Osteocyte (in vitro differentiated cells): Measurements from ENCODE around the gene B3GALT5. TPM values are rescaled to one million over a fixed set of nuclear protein-coding genes. Genes with fewer than 3 reads are reported as not detected.
"Not testable (repeated sequence)": the region's sequence is repeated elsewhere in the genome, so short reads cannot be mapped to it uniquely, and the experiment has no call there.

Experiments used
- DNase-seq: peaks from one replicate; pipeline ENCODE4 v3.0.0; 2021; ENCODE audit warnings: mixed read lengths; ENCODE audit not compliant: unreplicated experiment; ENCODE audit errors: extremely low spot score
- H3K27ac Mint-ChIP-seq: one replicate; pipeline ENCODE4 v1.8.0; 2021; ENCODE audit warnings: mild to moderate bottlenecking, mixed read lengths; ENCODE audit not compliant: unreplicated experiment
- H3K27me3 Mint-ChIP-seq: one replicate; pipeline ENCODE4 v1.8.0; 2021; ENCODE audit warnings: mixed read lengths; ENCODE audit not compliant: unreplicated experiment
- H3K36me3 Mint-ChIP-seq: one replicate; pipeline ENCODE4 v1.8.0; 2021; ENCODE audit warnings: mixed read lengths; ENCODE audit not compliant: unreplicated experiment
- H3K4me1 Mint-ChIP-seq: one replicate; pipeline ENCODE4 v1.8.0; 2021; ENCODE audit warnings: mixed read lengths; ENCODE audit not compliant: unreplicated experiment
- H3K4me3 Mint-ChIP-seq: one replicate; pipeline ENCODE4 v1.8.0; 2021; ENCODE audit warnings: mild to moderate bottlenecking, moderate library complexity, mixed read lengths; ENCODE audit not compliant: unreplicated experiment
- H3K9me3 Mint-ChIP-seq: one replicate; pipeline ENCODE4 v1.8.0; 2021; ENCODE audit warnings: mixed read lengths; ENCODE audit not compliant: unreplicated experiment
- CTCF ChIP-seq: fragments of 200-600 bp; sonication (generic); IDR thresholded peaks from 2 replicates; pipeline ENCODE4 v1.5.0; 2021; ENCODE audit warnings: antibody characterized with exemption, mild to moderate bottlenecking, moderate library complexity
- total RNA-seq: library from RNA; stranded (reverse); gene quantifications from 2 replicates; pipeline ENCODE4 v1.2.1, GENCODE V29; 2021

The B3GALT5 gene
- total RNA-seq, 1 donor from 2014 or later: not detected

- H3K27me3 Mint-ChIP-seq: peaks cover 8% of the 10 kb centered on the region
- H3K9me3 Mint-ChIP-seq: peaks cover under 1% of the 10 kb centered on the region
- H3K27ac Mint-ChIP-seq: no peak overlapping the region
- DNase-seq: no peak
- H3K36me3 Mint-ChIP-seq: no peaks in the 10 kb centered on the region
- TF ChIP-seq CTCF: no peak
- no peak overlapping the region for H3K4me3 Mint-ChIP-seq
- no peaks in the 10 kb centered on the region for H3K4me1 Mint-ChIP-seq
Observed at GRCh38 chr21:39582749-39583148, 30.0 kb upstream of the B3GALT5 start.

GRCh38 chr21:39583586-39583985, 29.2 kb upstream of the B3GALT5 start:
- not testable (repeated sequence) for H3K27ac Mint-ChIP-seq, DNase-seq, H3K4me1 Mint-ChIP-seq, H3K9me3 Mint-ChIP-seq, H3K27me3 Mint-ChIP-seq, H3K4me3 Mint-ChIP-seq, H3K36me3 Mint-ChIP-seq

GRCh38 chr21:39587376-39587775, 25.4 kb upstream of the B3GALT5 start:
- Mint-ChIP-seq H3K9me3 (peaks cover 10% of the 10 kb centered on the region), H3K36me3 (no peaks in the 10 kb centered on the region), H3K27ac (no peak overlapping the region), H3K4me1 (no peaks in the 10 kb centered on the region), H3K4me3 (no peak overlapping the region), H3K27me3 (peaks cover 14% of the 10 kb centered on the region)
- no peak for DNase-seq
- no peak for TF ChIP-seq CTCF

GRCh38 chr21:39588884-39589283, 23.9 kb upstream of the B3GALT5 start:
- DNase-seq: no peak
- no peaks in the 10 kb centered on the region for H3K36me3 Mint-ChIP-seq

GRCh38 chr21:39593522-39593921, 19.2 kb upstream of the B3GALT5 start:
- no peak overlapping the region for H3K4me3 Mint-ChIP-seq
- peaks cover 5% of the 10 kb centered on the region for H3K9me3 Mint-ChIP-seq
- no peaks in the 10 kb centered on the region for H3K4me1 Mint-ChIP-seq
- DNase-seq: no peak
- TF ChIP-seq CTCF: no peak
- H3K27me3 Mint-ChIP-seq: peaks cover 6% of the 10 kb centered on the region
- H3K36me3 Mint-ChIP-seq: no peaks in the 10 kb centered on the region
- H3K27ac Mint-ChIP-seq: no peak overlapping the region

More at GRCh38 chr21:39588884-39589283, 23.9 kb upstream of the B3GALT5 start:
- peaks cover 14% of the 10 kb centered on the region for H3K27me3 Mint-ChIP-seq
- no peak overlapping the region for H3K27ac Mint-ChIP-seq
- no peak for TF ChIP-seq CTCF
- no peaks in the 10 kb centered on the region for H3K4me1 Mint-ChIP-seq
- no peak overlapping the region for H3K4me3 Mint-ChIP-seq
- peaks cover 10% of the 10 kb centered on the region for H3K9me3 Mint-ChIP-seq

GRCh38 chr21:39595465-39595864, 17.3 kb upstream of the B3GALT5 start:
- no peak for DNase-seq
- H3K36me3 Mint-ChIP-seq: no peaks in the 10 kb centered on the region
- H3K4me3 Mint-ChIP-seq: no peak overlapping the region
- no peaks in the 10 kb centered on the region for H3K4me1 Mint-ChIP-seq
- no peaks in the 10 kb centered on the region for H3K9me3 Mint-ChIP-seq
- peaks cover 2% of the 10 kb centered on the region for H3K27me3 Mint-ChIP-seq
- H3K27ac Mint-ChIP-seq: no peak overlapping the region
- TF ChIP-seq CTCF: no peak
